OCI-LY7 (cell line): ENCODE data around the gene EML6.

Experiments used
- EZH2phosphoT487 ChIP-seq: fragments of 200-600 bp; sonication (generic); IDR thresholded peaks from 2 replicates; pipeline ENCODE4 v1.6.1; 2018; ENCODE audit warnings: low read depth, borderline replicate concordance, mild to moderate bottlenecking, mixed run types, antibody characterized with exemption, low read length, moderate library complexity, mixed read lengths
- TF ChIP-seq, protein P1 (sequence below): fragments of 200-600 bp; sonication (generic); conservative IDR thresholded peaks from 2 replicates; pipeline ENCODE4 v1.5.1; 2014; ENCODE audit warnings: mild to moderate bottlenecking, antibody characterized with exemption, low read length, moderate library complexity, mixed read lengths

DNA sequence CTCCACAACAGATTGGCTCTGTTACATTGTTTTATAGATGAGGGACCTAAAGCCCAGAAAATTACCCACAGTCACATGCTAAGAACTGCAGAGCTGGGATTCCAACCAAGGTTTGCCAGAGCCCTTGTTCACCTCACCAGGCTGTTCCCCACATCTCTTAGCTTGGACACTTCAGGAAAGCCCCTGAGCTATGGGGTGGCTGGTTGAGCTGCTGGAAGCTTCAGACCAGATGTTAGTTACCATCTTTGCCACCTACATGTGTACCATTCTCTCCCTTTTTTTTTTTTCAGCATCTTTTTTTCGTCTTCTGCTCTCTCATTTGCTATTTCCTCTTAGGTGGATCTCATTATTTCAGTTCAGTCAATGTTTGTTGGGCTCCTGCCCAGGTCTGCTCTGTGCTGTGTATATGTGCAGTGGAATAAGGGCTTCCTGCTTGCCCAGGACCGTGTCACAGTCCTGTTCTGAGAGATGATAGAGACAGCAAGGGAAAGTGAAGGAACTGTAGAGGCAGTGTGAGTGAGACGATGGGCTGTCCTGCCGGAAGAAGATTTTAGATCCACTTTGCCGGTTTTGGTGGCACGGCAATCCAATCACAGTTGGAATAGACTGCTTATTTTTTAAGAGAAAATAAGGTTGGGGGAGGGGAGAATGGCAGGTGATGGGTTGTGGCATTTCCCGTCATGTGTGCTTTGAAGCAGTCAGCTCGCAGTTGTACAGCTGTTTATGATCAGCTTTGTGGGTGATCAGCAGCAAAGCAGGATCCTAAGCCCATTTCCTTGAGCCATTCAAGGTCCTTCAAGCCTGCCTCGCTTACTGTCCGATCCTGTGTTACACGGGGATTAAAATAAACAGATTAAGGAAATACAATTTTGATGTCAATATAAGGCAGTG is 174.2 kb downstream of the EML6 start:
- TF ChIP-seq, protein P1, sequence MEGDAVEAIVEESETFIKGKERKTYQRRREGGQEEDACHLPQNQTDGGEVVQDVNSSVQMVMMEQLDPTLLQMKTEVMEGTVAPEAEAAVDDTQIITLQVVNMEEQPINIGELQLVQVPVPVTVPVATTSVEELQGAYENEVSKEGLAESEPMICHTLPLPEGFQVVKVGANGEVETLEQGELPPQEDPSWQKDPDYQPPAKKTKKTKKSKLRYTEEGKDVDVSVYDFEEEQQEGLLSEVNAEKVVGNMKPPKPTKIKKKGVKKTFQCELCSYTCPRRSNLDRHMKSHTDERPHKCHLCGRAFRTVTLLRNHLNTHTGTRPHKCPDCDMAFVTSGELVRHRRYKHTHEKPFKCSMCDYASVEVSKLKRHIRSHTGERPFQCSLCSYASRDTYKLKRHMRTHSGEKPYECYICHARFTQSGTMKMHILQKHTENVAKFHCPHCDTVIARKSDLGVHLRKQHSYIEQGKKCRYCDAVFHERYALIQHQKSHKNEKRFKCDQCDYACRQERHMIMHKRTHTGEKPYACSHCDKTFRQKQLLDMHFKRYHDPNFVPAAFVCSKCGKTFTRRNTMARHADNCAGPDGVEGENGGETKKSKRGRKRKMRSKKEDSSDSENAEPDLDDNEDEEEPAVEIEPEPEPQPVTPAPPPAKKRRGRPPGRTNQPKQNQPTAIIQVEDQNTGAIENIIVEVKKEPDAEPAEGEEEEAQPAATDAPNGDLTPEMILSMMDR: no peak
- no peak for TF ChIP-seq EZH2phosphoT487
